ENCODE data around the gene AHCYL2.
A peak's percentile ranks its signal among the peaks of the same experiment; 100 is the strongest.
"Not testable (repeated sequence)": the region's sequence is repeated elsewhere in the genome, so short reads cannot be mapped to it uniquely, and the experiment has no call there.

AHCYL2 gene

GRCh38 chr7:129218514-129219062 is 6.2 kb upstream of the AHCYL2 start:
- peak; percentile 85 for TF ChIP-seq CTCF (IDR thresholded peaks at IDR 0.05; ENCODE audit: control insufficient read depth, insufficient read depth, low read depth, low read length, missing control alignments)
- peak; percentile 35 for DNase-seq (ENCODE audit: low read depth)
- no peak overlapping the region for H3K4me3 ChIP-seq (ENCODE audit: control insufficient read depth, low read depth, low read length)

- not testable (repeated sequence) for H3K4me3 ChIP-seq (ENCODE audit: control insufficient read depth, low read depth, low read length); DNase-seq (ENCODE audit: low read depth)
These were observed 5.7 kb upstream of the AHCYL2 start for GRCh38 chr7:129219166-129219565.

GRCh38 chr7:129222064-129222463 is 2.8 kb upstream of the AHCYL2 start:
- DNase-seq (ENCODE audit: low read depth) = no peak
- H3K4me3 ChIP-seq (ENCODE audit: control insufficient read depth, low read depth, low read length) = no peak overlapping the region
- TF ChIP-seq CTCF (IDR thresholded peaks at IDR 0.05; ENCODE audit: control insufficient read depth, insufficient read depth, low read depth, low read length, missing control alignments) = no peak

- DNase-seq (ENCODE audit: low read depth) = no peak
- TF ChIP-seq CTCF (IDR thresholded peaks at IDR 0.05; ENCODE audit: control insufficient read depth, insufficient read depth, low read depth, low read length, missing control alignments) = no peak
- H3K4me3 ChIP-seq (ENCODE audit: control insufficient read depth, low read depth, low read length) = peak overlapping the region; percentile 59
These were observed 538 bp downstream of the AHCYL2 start for GRCh38 chr7:129225206-129225930.

- peak overlapping the region; percentile 59 for H3K4me3 ChIP-seq (ENCODE audit: control insufficient read depth, low read depth, low read length)
- DNase-seq (ENCODE audit: low read depth) = no peak
- no peak for TF ChIP-seq CTCF (IDR thresholded peaks at IDR 0.05; ENCODE audit: control insufficient read depth, insufficient read depth, low read depth, low read length, missing control alignments)
These were observed 1.2 kb downstream of the AHCYL2 start for GRCh38 chr7:129225931-129226572.

GRCh38 chr7:129227646-129228578 is 3.1 kb downstream of the AHCYL2 start:
- no peak overlapping the region for H3K4me3 ChIP-seq (ENCODE audit: control insufficient read depth, low read depth, low read length)
- no peak for TF ChIP-seq CTCF (IDR thresholded peaks at IDR 0.05; ENCODE audit: control insufficient read depth, insufficient read depth, low read depth, low read length, missing control alignments)
- no peak for DNase-seq (ENCODE audit: low read depth)
